ENCODE results near the gene RAB31. TPM values are rescaled to one million over a fixed set of nuclear protein-coding genes. Genes with fewer than 3 reads are reported as not detected.

Gene RAB31
- total RNA-seq, 2 donors from 2014 or later: 4.3 to 8.0 TPM

DNA sequence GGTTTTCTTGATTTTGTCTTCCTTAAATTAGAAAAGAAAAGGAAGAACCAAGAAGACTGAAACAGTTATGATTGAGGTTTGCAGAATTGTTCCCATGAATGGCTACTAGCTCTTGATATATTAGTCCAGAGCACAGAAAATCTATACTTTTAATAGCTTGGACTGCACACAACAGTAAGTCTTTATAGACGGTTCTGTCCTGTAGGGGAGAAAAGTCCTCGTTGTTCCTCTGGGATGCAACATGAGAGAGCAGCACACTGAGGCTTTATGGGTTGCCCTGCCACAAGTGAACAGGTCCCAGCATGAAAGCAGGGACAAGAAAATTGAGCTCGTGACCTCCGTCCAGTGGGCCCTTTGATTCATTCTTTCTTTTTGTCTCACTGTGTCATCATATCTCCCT, 41.5 kb downstream of the RAB31 start:
- DNase-seq (no peak), ATAC-seq (no peak)
- Histone ChIP-seq H3K4me1 (no peaks in the 10 kb centered on the region), H3K9me3 (no peaks in the 10 kb centered on the region), H3K27ac (no peak overlapping the region), H3K4me3 (no peak overlapping the region), H3K27me3 (no peaks in the 10 kb centered on the region), H3K36me3 (replicated peaks in 1 of 2; ENCODE audit: insufficient read depth in 1 of 2, low read depth in 2 of 2) (no peaks in the 10 kb centered on the region)
- intact Hi-C loops (cut with DNase I): no loop called here
- WGBS, 2 donors: 69 to 70% methylated on average over 4 of the region's 4 CpGs
- TF ChIP-seq POLR2A (IDR thresholded peaks at IDR 0.05): no peak
- TF ChIP-seq, protein P1, sequence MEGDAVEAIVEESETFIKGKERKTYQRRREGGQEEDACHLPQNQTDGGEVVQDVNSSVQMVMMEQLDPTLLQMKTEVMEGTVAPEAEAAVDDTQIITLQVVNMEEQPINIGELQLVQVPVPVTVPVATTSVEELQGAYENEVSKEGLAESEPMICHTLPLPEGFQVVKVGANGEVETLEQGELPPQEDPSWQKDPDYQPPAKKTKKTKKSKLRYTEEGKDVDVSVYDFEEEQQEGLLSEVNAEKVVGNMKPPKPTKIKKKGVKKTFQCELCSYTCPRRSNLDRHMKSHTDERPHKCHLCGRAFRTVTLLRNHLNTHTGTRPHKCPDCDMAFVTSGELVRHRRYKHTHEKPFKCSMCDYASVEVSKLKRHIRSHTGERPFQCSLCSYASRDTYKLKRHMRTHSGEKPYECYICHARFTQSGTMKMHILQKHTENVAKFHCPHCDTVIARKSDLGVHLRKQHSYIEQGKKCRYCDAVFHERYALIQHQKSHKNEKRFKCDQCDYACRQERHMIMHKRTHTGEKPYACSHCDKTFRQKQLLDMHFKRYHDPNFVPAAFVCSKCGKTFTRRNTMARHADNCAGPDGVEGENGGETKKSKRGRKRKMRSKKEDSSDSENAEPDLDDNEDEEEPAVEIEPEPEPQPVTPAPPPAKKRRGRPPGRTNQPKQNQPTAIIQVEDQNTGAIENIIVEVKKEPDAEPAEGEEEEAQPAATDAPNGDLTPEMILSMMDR (IDR thresholded peaks at IDR 0.05): no peak

DNA sequence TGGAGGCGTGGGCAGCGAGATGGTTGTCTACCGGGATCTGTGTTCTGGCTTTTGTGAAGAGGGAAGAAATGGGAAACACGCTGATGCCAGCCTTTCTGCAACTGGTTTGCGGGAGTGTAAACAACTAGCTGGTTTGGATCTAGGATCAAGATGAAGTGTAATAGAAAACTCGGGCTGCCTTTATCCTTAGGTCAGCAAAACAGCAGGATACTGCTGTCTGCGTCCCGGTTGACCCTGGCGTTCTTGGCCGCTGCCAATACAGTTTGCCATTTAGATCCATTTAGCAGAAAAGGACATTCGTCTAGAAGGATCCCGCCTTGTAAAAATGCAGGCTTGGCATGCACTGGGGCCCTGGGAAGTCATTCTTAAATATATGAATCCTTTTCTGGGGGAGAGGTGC, 42.0 kb downstream of the RAB31 start:
- TF ChIP-seq, protein P1 (IDR thresholded peaks at IDR 0.05): no peak
- TF ChIP-seq POLR2A (IDR thresholded peaks at IDR 0.05): no peak
- Histone ChIP-seq H3K27ac (peak overlapping the region in 1 of 4 donors; percentile 18), H3K36me3 (replicated peaks in 1 of 2; ENCODE audit: insufficient read depth in 1 of 2, low read depth in 2 of 2) (no peaks in the 10 kb centered on the region), H3K9me3 (no peaks in the 10 kb centered on the region), H3K27me3 (no peaks in the 10 kb centered on the region), H3K4me1 (no peaks in the 10 kb centered on the region), H3K4me3 (no peak overlapping the region)
- intact Hi-C loops (cut with DNase I): no loop called here
- ATAC-seq: no peak
- no peak for DNase-seq
- WGBS, 2 donors: 73 to 90% methylated on average over 12 of the region's 12 CpGs

DNA sequence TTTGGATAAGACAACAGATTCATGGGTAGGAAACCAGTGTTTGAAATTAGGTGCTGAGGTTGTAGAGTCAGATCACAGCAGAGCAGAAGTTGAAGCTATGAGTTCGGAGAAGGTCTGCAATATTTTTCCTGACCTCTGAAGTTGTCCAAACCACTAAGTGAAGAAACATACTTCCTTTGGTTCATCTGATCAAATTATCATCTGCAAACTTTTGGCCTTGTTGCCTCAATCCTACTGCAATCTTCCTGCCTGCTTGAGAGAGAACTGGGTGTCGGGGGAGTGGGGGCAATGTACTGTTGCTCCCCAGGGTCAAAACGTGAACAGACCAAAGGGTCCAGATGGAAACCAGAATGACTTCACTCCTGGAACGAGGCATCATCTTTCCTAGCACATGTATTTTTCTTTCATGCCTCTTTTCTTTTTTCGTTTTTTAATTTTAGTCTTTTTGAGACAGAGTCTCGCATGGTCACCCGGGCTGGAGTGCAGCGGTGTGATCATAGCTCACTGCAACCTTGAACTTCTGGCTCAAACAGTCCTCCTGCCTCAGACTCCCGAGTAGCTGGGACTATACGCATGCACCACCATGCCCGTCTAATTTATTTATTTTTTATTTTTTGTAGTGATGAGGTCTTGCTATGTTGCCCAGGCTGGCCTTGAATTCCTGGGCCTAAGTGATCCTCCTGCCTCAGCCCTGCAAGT, 42.7 kb downstream of the RAB31 start:
- no peak overlapping the region for H3K4me3 ChIP-seq
- TF ChIP-seq, protein P1 (IDR thresholded peaks at IDR 0.05): no peak
- no peak for TF ChIP-seq POLR2A (IDR thresholded peaks at IDR 0.05)
- H3K27ac ChIP-seq: peak overlapping the region in 1 of 4 donors; percentile 18
- no peak for ATAC-seq
- intact Hi-C loops (cut with DNase I): no loop called here
- DNase-seq: no peak
- no peaks in the 10 kb centered on the region for H3K36me3 ChIP-seq (replicated peaks in 1 of 2; ENCODE audit: insufficient read depth in 1 of 2, low read depth in 2 of 2)
- H3K4me1 ChIP-seq: no peaks in the 10 kb centered on the region
- no peaks in the 10 kb centered on the region for H3K27me3 ChIP-seq
- 71 to 75% methylated on average over 11 of the region's 11 CpGs for WGBS, 2 donors
- no peaks in the 10 kb centered on the region for H3K9me3 ChIP-seq

DNA sequence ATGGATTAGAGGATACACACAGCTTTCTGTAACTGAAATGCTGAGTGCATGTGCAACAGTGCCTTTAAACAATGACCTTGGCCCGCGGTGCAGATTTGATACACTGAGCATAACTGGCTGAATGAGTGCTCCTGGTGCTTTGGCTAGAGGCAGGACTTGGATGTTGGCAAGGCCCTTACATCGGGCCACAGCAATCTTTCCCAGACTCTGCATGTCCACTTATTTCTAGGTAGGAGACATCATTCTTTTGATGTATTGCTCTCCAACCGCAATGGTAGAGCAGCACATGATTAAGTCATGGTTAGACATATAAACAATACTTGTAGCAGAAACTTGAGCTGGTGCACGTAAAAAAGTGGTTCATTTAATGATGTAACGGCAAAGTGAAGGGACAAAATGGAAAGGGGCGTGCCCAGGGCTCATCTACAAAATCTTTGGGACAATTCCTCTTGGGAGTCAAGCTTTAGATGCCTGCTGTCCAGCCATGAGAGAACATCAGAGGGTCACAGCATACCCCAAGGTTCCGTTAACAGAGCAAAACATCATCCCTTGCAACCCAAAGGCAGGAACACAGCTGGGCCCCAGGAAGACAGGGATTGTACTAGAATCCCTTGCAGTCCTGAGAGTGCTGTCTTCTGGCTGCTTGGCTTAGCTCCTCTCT, 43.4 kb downstream of the RAB31 start:
- Histone ChIP-seq H3K36me3 (replicated peaks in 1 of 2; ENCODE audit: insufficient read depth in 1 of 2, low read depth in 2 of 2) (no peaks in the 10 kb centered on the region), H3K9me3 (no peaks in the 10 kb centered on the region), H3K27ac (no peak overlapping the region), H3K4me3 (no peak overlapping the region), H3K27me3 (no peaks in the 10 kb centered on the region), H3K4me1 (no peaks in the 10 kb centered on the region)
- DNase-seq: no peak
- ATAC-seq: no peak
- TF ChIP-seq, protein P1 (IDR thresholded peaks at IDR 0.05): no peak
- no peak for TF ChIP-seq POLR2A (IDR thresholded peaks at IDR 0.05)
- 78 to 81% methylated on average over 8 of the region's 8 CpGs for WGBS, 2 donors
- intact Hi-C loops (cut with DNase I): no loop called here
